GM23338 (cell line): ENCODE data around the gene METAP1D.

Experiments used
- CREB1 ChIP-seq: fragments of 250-450 bp; sonication (Bioruptor Pico); IDR thresholded peaks from 2 replicates; pipeline ENCODE4 v1.5.0; 2020; ENCODE audit warnings: low read depth, mild to moderate bottlenecking, moderate library complexity
- CTCF ChIP-seq, 2 experiments: fragments of 200-600 bp in 1 of 2; sonication (generic) in 1 of 2; conservative IDR thresholded peaks; 2 replicates each; pipeline versions ENCODE4 v1.5.1 to v1.6.1; 2016 to 2017; ENCODE audit warnings: antibody characterized with exemption in 2 of 2, low read depth in 2 of 2, mild to moderate bottlenecking in 2 of 2, moderate library complexity in 1 of 2
- EZH2 ChIP-seq: fragments of 200-600 bp; sonication (generic); IDR thresholded peaks from one replicate; pipeline ENCODE4 v1.8.0; 2017; ENCODE audit warnings: antibody characterized with exemption, mild to moderate bottlenecking, low read depth; ENCODE audit not compliant: unreplicated experiment
- EZH2phosphoT487 ChIP-seq: fragments of 200-600 bp; sonication (generic); IDR thresholded peaks from one replicate; pipeline ENCODE4 v1.8.1; 2018; ENCODE audit warnings: antibody characterized with exemption; ENCODE audit not compliant: unreplicated experiment
- JUNB ChIP-seq: IDR thresholded peaks from one replicate; pipeline ENCODE4 v1.6.1; 2016; ENCODE audit warnings: antibody characterized with exemption; ENCODE audit not compliant: unreplicated experiment
- NANOG ChIP-seq: IDR thresholded peaks from 2 replicates; pipeline ENCODE4 v1.6.1; 2016; ENCODE audit warnings: antibody characterized with exemption, borderline replicate concordance
- POLR2AphosphoS5 ChIP-seq: IDR thresholded peaks from 2 replicates; pipeline ENCODE4 v1.6.1; 2016; ENCODE audit warnings: antibody characterized with exemption, low read depth
- REST ChIP-seq: IDR thresholded peaks from one replicate; pipeline ENCODE4 v1.6.1; 2018; ENCODE audit warnings: antibody characterized with exemption; ENCODE audit not compliant: unreplicated experiment
- STAT1 ChIP-seq: IDR thresholded peaks from one replicate; pipeline ENCODE4 v1.6.1; 2016; ENCODE audit warnings: antibody characterized with exemption; ENCODE audit not compliant: unreplicated experiment
- ZNF114 ChIP-seq: fragments of 250-450 bp; sonication (Bioruptor Pico); IDR thresholded peaks from 2 replicates; pipeline ENCODE4 v1.5.0; 2020; ENCODE audit warnings: mild to moderate bottlenecking, moderate library complexity
- ZNF331 ChIP-seq: fragments of 250-450 bp; sonication (Bioruptor Pico); IDR thresholded peaks from 2 replicates; pipeline ENCODE4 v1.5.0; 2020; ENCODE audit warnings: low read depth, mild to moderate bottlenecking, moderate library complexity
- TF ChIP-seq, protein P1 (sequence below): IDR thresholded peaks from 2 replicates; pipeline ENCODE4 v1.6.1; 2016; ENCODE audit warnings: antibody characterized with exemption
- TF ChIP-seq, protein P2 (sequence below): fragments of 250-450 bp; sonication (Bioruptor Pico); IDR thresholded peaks from 2 replicates; pipeline ENCODE4 v1.5.0; 2020; ENCODE audit warnings: mild to moderate bottlenecking, moderate library complexity

DNA sequence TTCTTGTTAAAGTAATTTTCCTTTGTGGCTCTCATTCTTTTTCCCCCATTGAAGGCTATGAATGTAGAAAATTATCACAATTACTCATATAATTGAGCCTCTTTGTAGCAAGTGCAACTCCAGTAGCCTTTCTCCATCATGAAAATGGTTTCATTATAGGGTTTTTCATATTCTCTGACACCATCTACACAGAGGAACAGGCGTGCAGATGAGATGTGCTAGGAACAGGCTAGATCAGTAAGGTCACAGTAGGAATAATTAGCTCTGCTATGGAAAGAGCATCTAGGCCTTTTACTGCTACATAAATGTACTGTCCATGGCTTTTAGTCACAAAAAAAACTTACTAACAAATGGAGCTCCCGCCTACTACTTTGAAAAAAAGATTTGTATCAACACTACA lies 73.0 kb downstream of the METAP1D start:
- TF ChIP-seq CTCF (conservative IDR thresholded peaks at IDR 0.05; ENCODE audit: low read depth in 2 of 2) (no peak), POLR2AphosphoS5 (no peak), REST (no peak), JUNB (no peak), CREB1 (CRISPR knock-in tag) (no peak), EZH2 (no peak), STAT1 (no peak), ZNF331 (CRISPR knock-in tag) (no peak), NANOG (no peak), EZH2phosphoT487 (no peak), ZNF114 (no peak)
- TF ChIP-seq, protein P1, sequence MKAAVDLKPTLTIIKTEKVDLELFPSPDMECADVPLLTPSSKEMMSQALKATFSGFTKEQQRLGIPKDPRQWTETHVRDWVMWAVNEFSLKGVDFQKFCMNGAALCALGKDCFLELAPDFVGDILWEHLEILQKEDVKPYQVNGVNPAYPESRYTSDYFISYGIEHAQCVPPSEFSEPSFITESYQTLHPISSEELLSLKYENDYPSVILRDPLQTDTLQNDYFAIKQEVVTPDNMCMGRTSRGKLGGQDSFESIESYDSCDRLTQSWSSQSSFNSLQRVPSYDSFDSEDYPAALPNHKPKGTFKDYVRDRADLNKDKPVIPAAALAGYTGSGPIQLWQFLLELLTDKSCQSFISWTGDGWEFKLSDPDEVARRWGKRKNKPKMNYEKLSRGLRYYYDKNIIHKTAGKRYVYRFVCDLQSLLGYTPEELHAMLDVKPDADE = no peak
- TF ChIP-seq, protein P2, sequence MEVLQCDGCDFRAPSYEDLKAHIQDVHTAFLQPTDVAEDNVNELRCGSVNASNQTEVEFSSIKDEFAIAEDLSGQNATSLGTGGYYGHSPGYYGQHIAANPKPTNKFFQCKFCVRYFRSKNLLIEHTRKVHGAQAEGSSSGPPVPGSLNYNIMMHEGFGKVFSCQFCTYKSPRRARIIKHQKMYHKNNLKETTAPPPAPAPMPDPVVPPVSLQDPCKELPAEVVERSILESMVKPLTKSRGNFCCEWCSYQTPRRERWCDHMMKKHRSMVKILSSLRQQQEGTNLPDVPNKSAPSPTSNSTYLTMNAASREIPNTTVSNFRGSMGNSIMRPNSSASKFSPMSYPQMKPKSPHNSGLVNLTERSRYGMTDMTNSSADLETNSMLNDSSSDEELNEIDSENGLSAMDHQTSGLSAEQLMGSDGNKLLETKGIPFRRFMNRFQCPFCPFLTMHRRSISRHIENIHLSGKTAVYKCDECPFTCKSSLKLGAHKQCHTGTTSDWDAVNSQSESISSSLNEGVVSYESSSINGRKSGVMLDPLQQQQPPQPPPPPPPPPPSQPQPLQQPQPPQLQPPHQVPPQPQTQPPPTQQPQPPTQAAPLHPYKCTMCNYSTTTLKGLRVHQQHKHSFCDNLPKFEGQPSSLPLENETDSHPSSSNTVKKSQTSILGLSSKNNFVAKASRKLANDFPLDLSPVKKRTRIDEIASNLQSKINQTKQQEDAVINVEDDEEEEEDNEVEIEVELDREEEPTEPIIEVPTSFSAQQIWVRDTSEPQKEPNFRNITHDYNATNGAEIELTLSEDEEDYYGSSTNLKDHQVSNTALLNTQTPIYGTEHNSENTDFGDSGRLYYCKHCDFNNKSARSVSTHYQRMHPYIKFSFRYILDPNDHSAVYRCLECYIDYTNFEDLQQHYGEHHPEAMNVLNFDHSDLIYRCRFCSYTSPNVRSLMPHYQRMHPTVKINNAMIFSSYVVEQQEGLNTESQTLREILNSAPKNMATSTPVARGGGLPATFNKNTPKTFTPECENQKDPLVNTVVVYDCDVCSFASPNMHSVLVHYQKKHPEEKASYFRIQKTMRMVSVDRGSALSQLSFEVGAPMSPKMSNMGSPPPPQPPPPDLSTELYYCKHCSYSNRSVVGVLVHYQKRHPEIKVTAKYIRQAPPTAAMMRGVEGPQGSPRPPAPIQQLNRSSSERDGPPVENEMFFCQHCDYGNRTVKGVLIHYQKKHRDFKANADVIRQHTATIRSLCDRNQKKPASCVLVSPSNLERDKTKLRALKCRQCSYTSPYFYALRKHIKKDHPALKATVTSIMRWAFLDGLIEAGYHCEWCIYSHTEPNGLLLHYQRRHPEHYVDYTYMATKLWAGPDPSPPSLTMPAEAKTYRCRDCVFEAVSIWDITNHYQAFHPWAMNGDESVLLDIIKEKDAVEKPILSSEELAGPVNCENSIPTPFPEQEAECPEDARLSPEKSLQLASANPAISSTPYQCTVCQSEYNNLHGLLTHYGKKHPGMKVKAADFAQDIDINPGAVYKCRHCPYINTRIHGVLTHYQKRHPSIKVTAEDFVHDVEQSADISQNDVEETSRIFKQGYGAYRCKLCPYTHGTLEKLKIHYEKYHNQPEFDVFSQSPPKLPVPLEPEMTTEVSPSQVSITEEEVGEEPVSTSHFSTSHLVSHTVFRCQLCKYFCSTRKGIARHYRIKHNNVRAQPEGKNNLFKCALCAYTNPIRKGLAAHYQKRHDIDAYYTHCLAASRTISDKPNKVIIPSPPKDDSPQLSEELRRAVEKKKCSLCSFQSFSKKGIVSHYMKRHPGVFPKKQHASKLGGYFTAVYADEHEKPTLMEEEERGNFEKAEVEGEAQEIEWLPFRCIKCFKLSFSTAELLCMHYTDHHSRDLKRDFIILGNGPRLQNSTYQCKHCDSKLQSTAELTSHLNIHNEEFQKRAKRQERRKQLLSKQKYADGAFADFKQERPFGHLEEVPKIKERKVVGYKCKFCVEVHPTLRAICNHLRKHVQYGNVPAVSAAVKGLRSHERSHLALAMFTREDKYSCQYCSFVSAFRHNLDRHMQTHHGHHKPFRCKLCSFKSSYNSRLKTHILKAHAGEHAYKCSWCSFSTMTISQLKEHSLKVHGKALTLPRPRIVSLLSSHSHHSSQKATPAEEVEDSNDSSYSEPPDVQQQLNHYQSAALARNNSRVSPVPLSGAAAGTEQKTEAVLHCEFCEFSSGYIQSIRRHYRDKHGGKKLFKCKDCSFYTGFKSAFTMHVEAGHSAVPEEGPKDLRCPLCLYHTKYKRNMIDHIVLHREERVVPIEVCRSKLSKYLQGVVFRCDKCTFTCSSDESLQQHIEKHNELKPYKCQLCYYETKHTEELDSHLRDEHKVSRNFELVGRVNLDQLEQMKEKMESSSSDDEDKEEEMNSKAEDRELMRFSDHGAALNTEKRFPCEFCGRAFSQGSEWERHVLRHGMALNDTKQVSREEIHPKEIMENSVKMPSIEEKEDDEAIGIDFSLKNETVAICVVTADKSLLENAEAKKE (CRISPR knock-in tag) = no peak
